OCI-LY7 (cell line): ENCODE results near the gene SAP130.

Experiments
- EZH2phosphoT487 ChIP-seq: fragments of 200-600 bp; sonication (generic); IDR thresholded peaks from 2 replicates; pipeline ENCODE4 v1.6.1; 2018; ENCODE audit warnings: low read depth, borderline replicate concordance, mild to moderate bottlenecking, mixed run types, antibody characterized with exemption, low read length, moderate library complexity, mixed read lengths
- TF ChIP-seq, protein P1 (sequence below): fragments of 200-600 bp; sonication (generic); conservative IDR thresholded peaks from 2 replicates; pipeline ENCODE4 v1.5.1; 2014; ENCODE audit warnings: mild to moderate bottlenecking, antibody characterized with exemption, low read length, moderate library complexity, mixed read lengths

DNA sequence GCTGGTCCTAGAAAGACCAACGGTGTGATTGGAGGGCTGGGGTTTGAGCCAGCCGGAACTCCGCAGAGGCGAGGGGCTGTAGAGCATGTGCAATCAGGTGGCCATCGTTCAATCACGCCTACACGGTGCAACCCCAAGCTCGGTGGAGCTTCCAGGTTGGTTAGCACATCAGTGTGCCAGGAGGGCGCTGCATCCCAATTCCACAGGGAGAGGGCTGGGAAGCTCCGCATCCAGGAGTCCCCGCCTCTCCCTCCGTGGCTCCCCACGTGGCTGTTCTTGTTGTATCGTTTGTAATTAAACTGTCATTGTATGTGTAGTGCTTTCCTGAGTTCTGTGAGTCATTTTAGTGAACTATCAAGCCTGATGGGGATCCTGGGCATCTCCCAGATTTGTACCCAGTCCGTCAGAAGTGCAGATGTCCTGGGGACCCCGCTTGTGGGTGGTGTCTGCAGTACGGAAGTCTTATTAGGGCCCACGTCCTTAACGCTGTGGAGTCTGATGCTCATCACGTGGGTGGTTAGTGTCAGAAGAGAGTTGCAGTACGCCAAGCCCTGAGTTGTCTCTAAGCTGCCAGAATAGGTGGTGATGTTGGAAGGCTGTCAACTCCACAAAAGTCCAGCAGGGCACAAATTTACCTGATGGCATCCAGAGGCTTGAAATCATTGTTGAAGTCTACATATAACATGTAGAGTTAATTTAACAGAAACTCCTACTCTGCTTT is 121.5 kb downstream of the SAP130 start:
- TF ChIP-seq, protein P1, sequence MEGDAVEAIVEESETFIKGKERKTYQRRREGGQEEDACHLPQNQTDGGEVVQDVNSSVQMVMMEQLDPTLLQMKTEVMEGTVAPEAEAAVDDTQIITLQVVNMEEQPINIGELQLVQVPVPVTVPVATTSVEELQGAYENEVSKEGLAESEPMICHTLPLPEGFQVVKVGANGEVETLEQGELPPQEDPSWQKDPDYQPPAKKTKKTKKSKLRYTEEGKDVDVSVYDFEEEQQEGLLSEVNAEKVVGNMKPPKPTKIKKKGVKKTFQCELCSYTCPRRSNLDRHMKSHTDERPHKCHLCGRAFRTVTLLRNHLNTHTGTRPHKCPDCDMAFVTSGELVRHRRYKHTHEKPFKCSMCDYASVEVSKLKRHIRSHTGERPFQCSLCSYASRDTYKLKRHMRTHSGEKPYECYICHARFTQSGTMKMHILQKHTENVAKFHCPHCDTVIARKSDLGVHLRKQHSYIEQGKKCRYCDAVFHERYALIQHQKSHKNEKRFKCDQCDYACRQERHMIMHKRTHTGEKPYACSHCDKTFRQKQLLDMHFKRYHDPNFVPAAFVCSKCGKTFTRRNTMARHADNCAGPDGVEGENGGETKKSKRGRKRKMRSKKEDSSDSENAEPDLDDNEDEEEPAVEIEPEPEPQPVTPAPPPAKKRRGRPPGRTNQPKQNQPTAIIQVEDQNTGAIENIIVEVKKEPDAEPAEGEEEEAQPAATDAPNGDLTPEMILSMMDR: no peak
- TF ChIP-seq EZH2phosphoT487: no peak
